Calu3 (cell line): Measurements from ENCODE around the gene C3orf18. TPM values are rescaled to one million over a fixed set of nuclear protein-coding genes. Genes with fewer than 3 reads are reported as not detected.

ENCODE experiments used
- BruUV-seq: library from RNA; stranded (reverse); fragments of 400-500 nt; replicated peaks from 2 replicates; lab custom pipeline; 2021; lab: Mats Ljungman, UMichigan
- CTCF ChIA-PET: fragments of 300-600 bp; sonication (Branson Sonifier 250); formaldehyde crosslinking; loops from one replicate; lab custom pipeline; 2022; ENCODE audit warnings: antibody characterized with exemption; lab: Charles Lee
- DNase-seq: peaks from one replicate; pipeline ENCODE4 v3.0.0; 2022
- H3K27ac Mint-ChIP-seq: one replicate; pipeline ENCODE4 v1.8.0; 2022; ENCODE audit warnings: mixed read lengths; ENCODE audit not compliant: unreplicated experiment
- H3K27me3 Mint-ChIP-seq: one replicate; pipeline ENCODE4 v1.8.0; 2022; ENCODE audit warnings: mixed read lengths; ENCODE audit not compliant: unreplicated experiment
- H3K36me3 Mint-ChIP-seq: one replicate; pipeline ENCODE4 v1.8.0; 2022; ENCODE audit warnings: mild to moderate bottlenecking, moderate library complexity, mixed read lengths; ENCODE audit not compliant: insufficient read depth, unreplicated experiment
- H3K4me1 Mint-ChIP-seq: one replicate; pipeline ENCODE4 v1.8.0; 2022; ENCODE audit warnings: mild to moderate bottlenecking, low read depth, mixed read lengths; ENCODE audit not compliant: unreplicated experiment
- H3K4me3 Mint-ChIP-seq: one replicate; pipeline ENCODE4 v1.8.0; 2022; ENCODE audit warnings: mild to moderate bottlenecking, low read depth, moderate library complexity, mixed read lengths; ENCODE audit not compliant: unreplicated experiment
- H3K9me3 Mint-ChIP-seq: one replicate; pipeline ENCODE4 v1.8.0; 2022; ENCODE audit warnings: low read depth, mixed read lengths; ENCODE audit not compliant: unreplicated experiment
- intact Hi-C: fragments of 100-400 bp; cut with micrococcal nuclease; formaldehyde crosslinking; loops from one replicate; pipeline ENCODE4 v1.10.0; 2022; ENCODE audit not compliant: unreplicated experiment
- total RNA-seq: library from RNA; stranded (reverse); gene quantifications from 2 replicates; pipeline ENCODE4 v1.2.3, GENCODE V29; 2022
- TF ChIP-seq, protein P1 (sequence below): fragments of 200-600 bp; IDR thresholded peaks from one replicate; pipeline ENCODE4 v1.8.0; 2022; ENCODE audit warnings: antibody characterized with exemption; ENCODE audit not compliant: unreplicated experiment

C3orf18 gene
- total RNA-seq, 1 experiment from 2014 or later: 2.7 TPM

DNA sequence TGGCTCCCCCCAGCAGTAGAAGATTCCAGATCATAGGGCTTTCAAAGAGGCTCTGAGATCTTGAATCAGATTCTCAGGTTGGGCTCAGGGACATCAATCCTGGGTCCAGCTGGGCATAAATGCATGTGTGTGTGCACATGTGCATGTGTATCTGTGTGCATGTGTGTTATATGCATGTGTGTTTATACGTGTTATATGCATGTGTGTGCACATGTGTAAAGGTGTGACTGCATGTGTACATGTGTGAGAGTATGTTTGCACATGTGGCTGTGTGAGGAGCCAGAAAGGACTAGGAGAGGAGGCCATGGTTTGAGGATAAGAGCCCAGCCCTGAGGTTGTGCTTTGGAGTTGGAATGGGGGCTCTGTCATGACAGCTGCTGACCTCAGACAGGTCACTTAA lies 47.6 kb upstream of the C3orf18 start:
- CTCF ChIA-PET: interaction anchor here (1.8 to 1.9 kb wide), 3 partner anchors 13 to 696 kb away, joined by 10 to 56 read pairs (median 15); no protein-coding TSS in a partner anchor
- Mint-ChIP-seq H3K4me1 (peaks cover 35% of the 10 kb centered on the region), H3K9me3 (no peaks in the 10 kb centered on the region), H3K27me3 (peaks cover 13% of the 10 kb centered on the region), H3K36me3 (peaks cover 43% of the 10 kb centered on the region), H3K4me3 (no peak overlapping the region), H3K27ac (no peak overlapping the region)
- no TSS peak for BruUV-seq
- no peak for DNase-seq
- intact Hi-C loops: loop anchor here (5.0 kb wide), 1 partner anchor 772 kb away; the partner anchor contains the start of gene MANF
- TF ChIP-seq, protein P1, sequence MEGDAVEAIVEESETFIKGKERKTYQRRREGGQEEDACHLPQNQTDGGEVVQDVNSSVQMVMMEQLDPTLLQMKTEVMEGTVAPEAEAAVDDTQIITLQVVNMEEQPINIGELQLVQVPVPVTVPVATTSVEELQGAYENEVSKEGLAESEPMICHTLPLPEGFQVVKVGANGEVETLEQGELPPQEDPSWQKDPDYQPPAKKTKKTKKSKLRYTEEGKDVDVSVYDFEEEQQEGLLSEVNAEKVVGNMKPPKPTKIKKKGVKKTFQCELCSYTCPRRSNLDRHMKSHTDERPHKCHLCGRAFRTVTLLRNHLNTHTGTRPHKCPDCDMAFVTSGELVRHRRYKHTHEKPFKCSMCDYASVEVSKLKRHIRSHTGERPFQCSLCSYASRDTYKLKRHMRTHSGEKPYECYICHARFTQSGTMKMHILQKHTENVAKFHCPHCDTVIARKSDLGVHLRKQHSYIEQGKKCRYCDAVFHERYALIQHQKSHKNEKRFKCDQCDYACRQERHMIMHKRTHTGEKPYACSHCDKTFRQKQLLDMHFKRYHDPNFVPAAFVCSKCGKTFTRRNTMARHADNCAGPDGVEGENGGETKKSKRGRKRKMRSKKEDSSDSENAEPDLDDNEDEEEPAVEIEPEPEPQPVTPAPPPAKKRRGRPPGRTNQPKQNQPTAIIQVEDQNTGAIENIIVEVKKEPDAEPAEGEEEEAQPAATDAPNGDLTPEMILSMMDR: no peak

DNA sequence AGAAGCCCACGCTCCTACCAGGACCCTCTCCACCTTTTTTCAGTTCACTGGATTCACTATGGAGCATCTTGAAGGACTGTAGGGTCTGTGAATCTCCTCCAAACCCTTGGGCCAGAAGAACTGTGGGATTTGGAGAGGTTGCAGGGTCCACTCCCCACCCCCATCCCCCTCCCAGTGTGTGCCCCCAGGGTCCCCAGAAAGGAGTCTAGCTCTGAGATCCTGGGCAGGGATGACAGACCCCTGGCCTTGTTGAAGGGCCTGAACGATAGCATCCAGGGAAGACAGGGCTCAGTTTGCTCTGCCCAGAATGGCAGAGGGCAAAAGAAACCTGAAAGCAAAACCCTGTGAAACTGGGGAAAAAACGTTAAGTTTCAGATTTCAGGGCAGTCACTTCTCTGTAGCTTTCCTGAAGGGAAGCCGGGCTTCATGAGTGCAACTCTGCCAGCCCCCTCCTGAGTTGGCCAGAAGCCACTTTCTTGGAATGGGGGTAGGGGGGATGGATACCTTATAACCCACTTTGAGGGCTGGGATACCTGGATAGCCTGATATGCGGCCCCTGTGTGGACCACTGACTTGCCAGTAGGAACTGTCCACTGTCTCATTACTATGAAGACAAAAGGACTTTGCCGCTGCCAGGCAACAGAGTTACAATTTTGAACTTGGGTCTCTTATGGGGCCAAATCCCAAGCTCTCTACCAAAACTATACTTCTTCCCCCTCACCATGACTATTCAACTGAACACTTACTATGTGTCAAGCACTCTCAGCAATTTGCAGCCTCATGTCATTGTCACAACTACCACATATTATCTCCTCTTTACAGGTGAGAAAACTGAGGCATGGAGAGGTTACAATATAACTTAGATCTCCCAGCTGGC lies 45.7 kb upstream of the C3orf18 start:
- intact Hi-C loops: loop anchor here (5.0 kb wide), 1 partner anchor 266 kb away; the partner anchor contains the start of gene ZMYND10
- peaks cover 43% of the 10 kb centered on the region for H3K36me3 Mint-ChIP-seq
- H3K4me1 Mint-ChIP-seq: peaks cover 29% of the 10 kb centered on the region
- TF ChIP-seq, protein P1: no peak
- BruUV-seq: no TSS peak
- no peak for DNase-seq
- H3K4me3 Mint-ChIP-seq: peak overlapping the region; percentile 74
- peaks cover 13% of the 10 kb centered on the region for H3K27me3 Mint-ChIP-seq
- H3K27ac Mint-ChIP-seq: no peak overlapping the region
- CTCF ChIA-PET: interaction anchor here (1.0 kb wide), 1 partner anchor 40 kb away, joined by 4 read pairs; no protein-coding TSS in a partner anchor
- H3K9me3 Mint-ChIP-seq: no peaks in the 10 kb centered on the region

DNA sequence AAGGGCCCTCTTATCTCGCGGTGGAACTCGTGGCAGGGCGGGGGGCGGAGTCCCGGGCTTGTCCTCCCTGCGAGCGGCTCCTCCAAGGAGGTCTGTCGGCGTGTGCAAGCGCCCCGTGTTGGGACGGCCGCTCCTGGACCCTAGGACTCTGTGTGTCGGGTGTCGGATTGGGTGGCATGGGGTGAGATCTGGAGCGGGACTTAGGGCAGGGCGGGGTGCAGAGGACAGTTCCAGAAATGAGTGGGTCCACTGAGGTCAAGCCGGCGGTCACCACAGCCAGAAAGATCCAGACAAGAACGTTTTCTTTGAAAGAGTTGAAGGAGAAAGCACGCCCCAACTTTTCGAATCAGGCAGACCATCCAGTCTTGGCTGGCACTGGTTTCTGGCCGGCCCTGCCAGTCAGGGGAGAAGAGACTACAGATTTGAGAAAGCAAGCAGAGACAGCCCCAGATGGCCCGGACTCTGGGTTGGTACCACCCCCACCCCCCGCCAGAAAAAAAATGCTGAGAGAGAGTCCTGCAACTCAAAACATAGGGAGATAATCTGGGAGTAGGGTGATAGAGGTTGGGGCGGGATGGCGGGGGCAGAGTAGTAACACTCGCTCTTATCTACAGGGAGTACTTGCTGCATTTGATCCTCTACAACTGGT lies 44.8 kb upstream of the C3orf18 start:
- Mint-ChIP-seq H3K27me3 (peaks cover 13% of the 10 kb centered on the region), H3K36me3 (peaks cover 34% of the 10 kb centered on the region), H3K27ac (peak overlapping the region; percentile 24), H3K4me1 (peaks cover 29% of the 10 kb centered on the region), H3K9me3 (no peaks in the 10 kb centered on the region), H3K4me3 (peak overlapping the region; percentile 74)
- TF ChIP-seq, protein P1: no peak
- no peak for DNase-seq
- BruUV-seq: no TSS peak
- CTCF ChIA-PET: interaction anchor here (0.7 to 1.6 kb wide), 8 partner anchors 10 to 364 kb away, joined by 3 to 16 read pairs (median 3); partner anchors contain the start of gene HEMK1
- intact Hi-C loops: loop anchor here (5.0 kb wide), 1 partner anchor 265 kb away; the partner anchor contains the start of gene ZMYND10
